GM12874 (cell line): Measurements from ENCODE around the gene CHN2.

ENCODE experiments used
- TF ChIP-seq, protein P1 (sequence below): IDR thresholded peaks from 2 replicates; pipeline ENCODE4 v1.5.1; 2011; ENCODE audit warnings: low read depth, mild to moderate bottlenecking, control low read depth, low read length, moderate library complexity; ENCODE audit not compliant: insufficient read depth

CHN2 gene

DNA sequence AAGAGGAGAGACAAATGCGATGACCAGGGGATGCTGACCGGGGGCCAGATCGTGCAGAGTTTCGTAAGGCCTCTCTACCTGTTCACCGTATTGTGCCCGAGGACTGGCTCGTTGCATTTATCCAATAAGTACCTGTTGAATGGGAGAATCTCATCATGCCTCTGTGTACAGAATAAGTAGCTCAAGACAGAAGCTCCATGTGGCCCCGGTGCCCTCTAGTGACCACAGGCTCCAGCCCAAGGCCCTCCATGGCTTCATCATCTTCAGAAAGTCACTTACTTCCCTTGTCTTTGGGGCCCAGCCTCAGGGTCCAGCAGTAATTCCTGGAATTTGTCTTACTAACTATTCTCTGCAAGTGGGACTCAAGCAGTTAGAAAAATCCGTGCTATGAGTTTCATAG is 151.0 kb downstream of the CHN2 start:
- TF ChIP-seq, protein P1, sequence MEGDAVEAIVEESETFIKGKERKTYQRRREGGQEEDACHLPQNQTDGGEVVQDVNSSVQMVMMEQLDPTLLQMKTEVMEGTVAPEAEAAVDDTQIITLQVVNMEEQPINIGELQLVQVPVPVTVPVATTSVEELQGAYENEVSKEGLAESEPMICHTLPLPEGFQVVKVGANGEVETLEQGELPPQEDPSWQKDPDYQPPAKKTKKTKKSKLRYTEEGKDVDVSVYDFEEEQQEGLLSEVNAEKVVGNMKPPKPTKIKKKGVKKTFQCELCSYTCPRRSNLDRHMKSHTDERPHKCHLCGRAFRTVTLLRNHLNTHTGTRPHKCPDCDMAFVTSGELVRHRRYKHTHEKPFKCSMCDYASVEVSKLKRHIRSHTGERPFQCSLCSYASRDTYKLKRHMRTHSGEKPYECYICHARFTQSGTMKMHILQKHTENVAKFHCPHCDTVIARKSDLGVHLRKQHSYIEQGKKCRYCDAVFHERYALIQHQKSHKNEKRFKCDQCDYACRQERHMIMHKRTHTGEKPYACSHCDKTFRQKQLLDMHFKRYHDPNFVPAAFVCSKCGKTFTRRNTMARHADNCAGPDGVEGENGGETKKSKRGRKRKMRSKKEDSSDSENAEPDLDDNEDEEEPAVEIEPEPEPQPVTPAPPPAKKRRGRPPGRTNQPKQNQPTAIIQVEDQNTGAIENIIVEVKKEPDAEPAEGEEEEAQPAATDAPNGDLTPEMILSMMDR: peak; percentile 60

DNA sequence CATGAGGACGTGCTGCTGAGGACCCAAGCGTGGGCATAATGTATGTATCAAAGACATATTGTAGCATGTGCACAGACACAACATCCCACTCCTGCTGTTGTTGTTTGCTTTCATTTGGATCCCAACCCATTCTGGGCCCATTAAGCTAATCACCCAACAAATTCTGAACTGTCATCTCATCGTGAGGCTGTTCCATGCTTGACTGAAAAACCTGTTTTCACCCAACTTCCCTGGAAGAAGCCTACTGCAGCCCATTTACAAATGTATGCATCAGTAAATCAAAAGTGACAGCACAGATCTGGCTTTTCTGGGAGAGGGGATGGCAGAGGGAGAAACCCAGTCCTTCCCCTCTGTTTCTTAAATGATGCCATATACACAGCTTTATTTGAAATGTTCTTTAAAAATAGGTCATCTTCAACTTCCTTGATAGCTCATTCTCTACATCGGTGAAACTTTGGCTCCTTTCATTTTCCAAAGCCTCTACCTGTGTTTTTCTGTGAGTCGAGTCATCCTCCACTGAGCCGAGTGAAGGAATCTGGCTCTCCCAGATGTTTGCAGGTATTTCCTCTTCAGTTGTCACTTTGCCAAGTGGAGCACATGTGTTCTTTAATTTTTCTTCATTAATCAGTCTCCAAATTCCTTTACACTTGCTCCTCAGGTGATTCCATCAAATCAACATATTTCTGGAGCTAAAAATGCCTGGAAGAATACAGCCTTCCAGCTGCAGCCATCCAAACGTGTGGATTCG is 151.8 kb downstream of the CHN2 start:
- TF ChIP-seq, protein P1: no peak

- TF ChIP-seq, protein P1: no peak
Observed at GRCh38 chr7:29349362-29349761, 154.8 kb downstream of the CHN2 start.

DNA sequence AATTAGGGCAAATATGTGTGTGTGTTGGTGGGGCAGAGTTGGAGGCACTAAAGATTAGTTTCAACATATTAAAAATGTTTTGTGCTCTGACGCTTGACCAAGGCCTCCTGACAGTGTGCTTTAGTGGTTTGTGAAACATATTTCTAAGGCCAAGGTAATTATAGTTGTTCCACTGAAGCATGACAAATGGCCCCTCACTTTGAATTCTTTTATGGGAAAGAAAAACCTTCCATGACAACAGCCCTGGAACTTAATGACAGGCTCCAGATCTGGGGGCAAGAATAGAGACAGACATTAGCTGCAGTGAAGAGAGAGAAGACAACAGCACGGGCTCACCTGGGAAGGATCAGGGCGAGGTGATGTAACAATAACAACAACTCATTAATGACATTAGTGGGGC is 155.8 kb downstream of the CHN2 start:
- TF ChIP-seq, protein P1: no peak

DNA sequence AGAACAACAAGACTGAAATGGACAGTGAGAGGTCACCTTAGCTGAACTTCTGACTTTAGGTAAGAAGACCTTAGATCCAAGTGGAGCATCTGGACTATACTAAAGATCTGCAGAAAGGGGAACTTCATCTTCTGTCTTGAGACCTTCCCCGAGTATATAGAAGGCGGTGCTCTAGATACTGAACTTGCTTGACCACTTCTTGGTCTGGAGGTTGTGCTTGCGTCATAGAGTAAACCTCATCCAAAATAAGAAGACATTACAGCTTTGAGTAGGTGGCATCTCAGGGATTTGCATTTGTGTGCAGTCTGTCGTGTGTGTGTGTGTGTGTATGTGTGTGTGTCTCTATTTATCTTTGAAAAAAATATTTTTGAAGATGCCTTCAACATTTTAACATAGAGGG is 157.5 kb downstream of the CHN2 start:
- TF ChIP-seq, protein P1: no peak

GRCh38 chr7:29353810-29354209 is 159.2 kb downstream of the CHN2 start:
- TF ChIP-seq, protein P1: no peak

DNA sequence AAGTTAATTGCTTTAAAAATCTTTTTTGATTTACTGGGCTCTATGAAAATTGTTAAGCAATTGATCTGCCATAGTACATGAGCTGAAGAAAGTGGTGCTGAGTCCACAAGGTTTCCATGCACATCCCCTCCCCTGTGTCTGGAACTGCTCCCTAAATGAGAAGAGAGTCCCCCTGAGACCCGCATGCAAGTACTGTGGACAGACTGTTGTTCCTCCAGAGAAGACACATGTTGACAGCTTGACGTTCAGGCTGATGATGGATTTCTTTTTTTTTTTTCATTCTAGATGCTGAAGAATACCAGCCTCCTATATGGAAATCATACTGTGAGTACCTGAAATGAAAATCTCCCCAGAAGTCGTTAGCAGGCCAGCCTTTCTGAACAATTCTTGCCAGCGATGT is 159.8 kb downstream of the CHN2 start:
- TF ChIP-seq, protein P1: no peak

DNA sequence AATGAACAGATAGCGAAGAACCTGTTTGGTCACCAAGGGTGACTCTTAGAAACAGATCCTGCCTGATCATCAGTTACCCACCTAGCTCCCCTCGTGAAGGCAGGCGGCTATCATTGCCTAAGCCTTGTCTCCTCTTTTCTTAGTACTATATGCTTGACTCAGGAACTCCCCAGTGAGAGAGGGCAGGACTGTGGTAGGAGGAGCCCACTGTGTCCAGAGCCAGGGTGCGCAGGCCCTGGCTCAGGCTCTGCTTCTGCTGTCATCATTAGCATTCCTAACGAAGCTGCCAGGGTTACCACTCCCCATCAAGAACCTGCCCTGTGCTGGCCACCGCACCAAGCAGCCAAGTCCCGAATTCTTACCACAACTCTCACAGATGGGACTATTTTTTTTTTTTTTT is 160.8 kb downstream of the CHN2 start:
- TF ChIP-seq, protein P1: no peak
